GM19455 (cell line): ENCODE measurements around the gene COL2A1.

Experiments used
- ATAC-seq: cut with Tn5 transposase; IDR thresholded peaks from one replicate; pipeline ENCODE4 v1.9.1; 2021; ENCODE audit not compliant: unreplicated experiment

The COL2A1 gene

GRCh38 chr12:47991106-47992061 is 12.9 kb downstream of the COL2A1 start:
- no peak for ATAC-seq

- peak; percentile 94 for ATAC-seq
Observed at GRCh38 chr12:47990351-47991105, 13.7 kb downstream of the COL2A1 start.

GRCh38 chr12:47989666-47990065 is 14.6 kb downstream of the COL2A1 start:
- ATAC-seq: no peak

GRCh38 chr12:47989023-47989417 is 15.3 kb downstream of the COL2A1 start:
- ATAC-seq: no peak

- no peak for ATAC-seq
Observed at GRCh38 chr12:47988073-47989022, 15.9 kb downstream of the COL2A1 start.

- ATAC-seq: no peak
Observed at GRCh38 chr12:47987411-47988072, 16.7 kb downstream of the COL2A1 start.

GRCh38 chr12:47986832-47987231 is 17.4 kb downstream of the COL2A1 start:
- ATAC-seq: no peak

- ATAC-seq: no peak
Observed at GRCh38 chr12:47986291-47986660, 18.0 kb downstream of the COL2A1 start.

- ATAC-seq: no peak
Observed at GRCh38 chr12:47985596-47986290, 18.5 kb downstream of the COL2A1 start.

GRCh38 chr12:47984331-47984801 is 19.9 kb downstream of the COL2A1 start:
- ATAC-seq: no peak

GRCh38 chr12:47983541-47984115 is 20.6 kb downstream of the COL2A1 start:
- no peak for ATAC-seq

GRCh38 chr12:47982770-47983169 is 21.5 kb downstream of the COL2A1 start:
- no peak for ATAC-seq

GRCh38 chr12:47982311-47982710 is 22.0 kb downstream of the COL2A1 start:
- ATAC-seq: no peak

GRCh38 chr12:47981496-47982260 is 22.6 kb downstream of the COL2A1 start:
- ATAC-seq: no peak

GRCh38 chr12:47980779-47981495 is 23.3 kb downstream of the COL2A1 start:
- no peak for ATAC-seq

GRCh38 chr12:47980197-47980596 is 24.1 kb downstream of the COL2A1 start:
- ATAC-seq: no peak

GRCh38 chr12:47979686-47980085 is 24.6 kb downstream of the COL2A1 start:
- no peak for ATAC-seq

GRCh38 chr12:47979166-47979565 is 25.1 kb downstream of the COL2A1 start:
- no peak for ATAC-seq
